ENCODE data around the gene PRDM15. TPM values are rescaled to one million over a fixed set of nuclear protein-coding genes. Genes with fewer than 3 reads are reported as not detected.

The PRDM15 gene
- total RNA-seq, 1 donor from 2014 or later: 16.2 TPM

DNA sequence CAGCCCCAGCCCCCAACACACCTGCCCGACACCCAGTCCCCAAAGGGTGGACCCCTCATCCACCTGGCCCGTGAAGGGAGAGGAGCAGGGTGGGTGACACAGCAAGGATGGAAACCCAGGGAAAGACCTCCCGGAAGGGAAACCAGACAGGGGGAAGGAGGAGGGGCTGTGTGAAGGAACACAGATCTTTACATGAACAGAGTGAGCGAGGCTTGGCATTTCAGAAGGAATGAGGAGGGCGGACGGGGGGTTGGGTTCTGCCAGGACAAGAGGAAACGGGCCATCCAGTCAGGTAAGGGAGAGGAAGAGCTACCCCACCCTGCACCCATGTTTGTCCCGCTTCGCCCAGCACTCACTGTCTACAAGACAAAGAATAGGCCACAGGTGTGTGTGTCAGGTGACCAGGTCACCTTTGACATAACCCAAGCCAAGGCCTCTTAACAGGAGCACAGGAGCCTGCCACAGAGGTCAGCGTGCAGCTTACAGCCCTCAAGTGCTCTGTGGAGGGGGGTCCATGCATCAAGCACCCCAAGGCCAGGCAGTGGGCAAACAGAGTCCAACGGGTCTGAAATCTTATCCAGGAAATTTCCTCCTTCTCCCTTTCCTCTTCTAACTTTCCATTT is 18.0 kb upstream of the PRDM15 start:
- H3K36me3 Mint-ChIP-seq (ENCODE audit: insufficient read depth): peaks cover 18% of the 10 kb centered on the region
- no peaks in the 10 kb centered on the region for H3K9me3 Mint-ChIP-seq (ENCODE audit: low read depth)
- no peaks in the 10 kb centered on the region for H3K27me3 Mint-ChIP-seq
- H3K4me3 Mint-ChIP-seq (ENCODE audit: low read depth): no peak overlapping the region
- peak overlapping the region; percentile 71 for H3K27ac Mint-ChIP-seq
- no peak for DNase-seq (ENCODE audit: low spot score, unreplicated experiment)
- H3K4me1 Mint-ChIP-seq (ENCODE audit: low read depth): peaks cover 14% of the 10 kb centered on the region
- TF ChIP-seq CTCF (IDR thresholded peaks at IDR 0.05; ENCODE audit: unreplicated experiment): no peak

DNA sequence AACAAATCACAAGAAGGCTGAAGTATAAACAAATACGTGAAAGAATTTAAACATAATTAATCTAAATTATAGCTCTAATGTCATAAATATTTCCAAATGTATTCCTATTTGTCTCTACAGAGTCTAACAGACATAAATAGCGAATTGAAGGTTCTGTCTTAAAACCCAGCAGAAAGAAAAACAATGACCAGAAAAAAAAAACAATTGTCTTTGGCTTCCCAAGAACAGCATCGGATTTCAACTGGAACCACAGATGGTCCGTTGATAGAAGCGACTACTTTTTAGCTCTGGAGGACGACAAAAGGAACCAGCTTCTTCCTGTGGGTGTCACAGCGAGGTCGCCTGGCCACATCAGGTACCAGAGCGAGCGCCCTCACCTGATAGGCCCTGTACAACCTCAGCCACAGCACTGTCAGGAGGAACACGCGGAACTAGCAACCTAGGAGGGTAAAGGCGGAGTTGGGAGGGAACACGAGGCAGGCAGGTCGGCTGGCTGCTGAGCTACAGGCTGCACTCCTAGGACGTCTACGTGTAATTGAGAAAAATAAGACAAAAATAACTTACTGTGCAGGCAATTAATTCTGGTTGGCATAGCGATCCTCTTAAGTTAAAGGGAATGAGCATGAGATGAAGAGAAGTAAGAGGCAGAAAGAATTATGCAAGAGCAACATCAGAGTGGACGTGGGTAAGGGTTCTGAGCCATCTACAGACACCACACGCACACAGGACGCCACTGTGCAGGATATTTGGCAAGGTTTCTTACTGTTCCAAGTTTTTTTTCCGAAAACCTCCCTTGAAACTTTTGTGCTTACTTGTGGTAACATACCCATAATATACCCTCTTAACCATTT is 16.7 kb upstream of the PRDM15 start:
- Mint-ChIP-seq H3K27ac (no peak overlapping the region), H3K27me3 (no peaks in the 10 kb centered on the region), H3K4me3 (ENCODE audit: low read depth) (no peak overlapping the region), H3K36me3 (ENCODE audit: insufficient read depth) (peaks cover 10% of the 10 kb centered on the region), H3K4me1 (ENCODE audit: low read depth) (peaks cover 14% of the 10 kb centered on the region), H3K9me3 (ENCODE audit: low read depth) (no peaks in the 10 kb centered on the region)
- no peak for TF ChIP-seq CTCF (IDR thresholded peaks at IDR 0.05; ENCODE audit: unreplicated experiment)
- DNase-seq (ENCODE audit: low spot score, unreplicated experiment): no peak

DNA sequence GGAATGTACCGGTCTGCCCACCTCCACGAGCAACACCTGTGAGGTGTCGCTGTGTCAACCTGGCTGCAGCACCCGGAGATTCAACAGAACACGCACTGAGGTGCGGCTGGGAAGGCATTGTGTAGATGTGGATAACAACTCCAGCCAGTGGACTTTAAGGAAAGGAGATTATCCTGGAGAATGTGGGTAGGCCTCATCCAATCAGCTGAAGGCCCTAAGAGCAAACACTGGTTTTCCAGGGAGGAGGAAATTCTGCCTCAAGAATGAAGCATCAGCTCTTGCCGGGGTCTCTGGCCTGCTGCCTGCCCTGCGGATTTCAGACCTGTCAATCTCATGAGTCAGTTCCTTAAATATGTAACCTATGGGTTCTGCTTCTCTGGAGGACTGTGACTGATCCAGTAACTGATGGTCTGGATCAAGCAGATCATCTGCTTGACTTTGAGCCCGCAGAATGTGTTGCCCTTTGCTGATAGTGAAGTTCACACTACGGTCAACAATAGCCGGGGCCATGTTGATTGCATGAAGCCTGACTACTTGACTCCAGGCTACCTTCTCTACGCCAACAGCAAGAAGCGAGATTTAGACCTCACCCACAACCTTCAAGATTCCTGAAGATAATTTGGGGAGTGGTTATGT is 15.9 kb upstream of the PRDM15 start:
- Mint-ChIP-seq H3K4me1 (ENCODE audit: low read depth) (peaks cover 14% of the 10 kb centered on the region), H3K36me3 (ENCODE audit: insufficient read depth) (peaks cover 9% of the 10 kb centered on the region), H3K9me3 (ENCODE audit: low read depth) (no peaks in the 10 kb centered on the region), H3K27ac (no peak overlapping the region), H3K27me3 (no peaks in the 10 kb centered on the region), H3K4me3 (ENCODE audit: low read depth) (no peak overlapping the region)
- no peak for DNase-seq (ENCODE audit: low spot score, unreplicated experiment)
- TF ChIP-seq CTCF (IDR thresholded peaks at IDR 0.05; ENCODE audit: unreplicated experiment): no peak

GRCh38 chr21:41894511-41894910 is 15.4 kb upstream of the PRDM15 start:
- Mint-ChIP-seq H3K27ac (no peak overlapping the region), H3K27me3 (no peaks in the 10 kb centered on the region), H3K4me1 (ENCODE audit: low read depth) (peaks cover 14% of the 10 kb centered on the region), H3K36me3 (ENCODE audit: insufficient read depth) (peaks cover 9% of the 10 kb centered on the region), H3K9me3 (ENCODE audit: low read depth) (no peaks in the 10 kb centered on the region), H3K4me3 (ENCODE audit: low read depth) (no peak overlapping the region)
- no peak for DNase-seq (ENCODE audit: low spot score, unreplicated experiment)
- TF ChIP-seq CTCF (IDR thresholded peaks at IDR 0.05; ENCODE audit: unreplicated experiment): no peak

DNA sequence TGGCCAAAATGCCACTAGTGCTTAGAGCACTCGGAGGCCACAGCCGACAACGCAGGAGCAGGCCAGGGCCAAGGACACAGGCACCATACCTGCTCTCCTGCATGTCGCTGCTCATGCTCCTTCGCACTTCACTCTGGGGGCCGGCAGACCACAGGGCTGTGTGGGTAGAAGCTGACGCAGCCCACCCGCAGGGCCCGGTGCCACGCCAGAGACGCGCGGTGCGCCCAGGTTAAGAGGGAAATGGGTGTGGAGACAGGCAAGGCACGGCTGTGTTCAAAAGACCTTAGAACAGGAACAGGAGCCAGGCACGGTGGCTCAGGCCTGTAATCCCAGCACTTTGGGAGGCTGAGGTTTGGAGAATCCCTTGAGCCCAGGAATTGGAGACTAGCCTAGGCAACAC is 13.6 kb upstream of the PRDM15 start:
- Mint-ChIP-seq H3K27me3 (no peaks in the 10 kb centered on the region), H3K4me3 (ENCODE audit: low read depth) (no peak overlapping the region), H3K9me3 (ENCODE audit: low read depth) (no peaks in the 10 kb centered on the region), H3K4me1 (ENCODE audit: low read depth) (peaks cover 14% of the 10 kb centered on the region), H3K27ac (no peak overlapping the region), H3K36me3 (ENCODE audit: insufficient read depth) (peaks cover 11% of the 10 kb centered on the region)
- no peak for TF ChIP-seq CTCF (IDR thresholded peaks at IDR 0.05; ENCODE audit: unreplicated experiment)
- DNase-seq (ENCODE audit: low spot score, unreplicated experiment): no peak

Data from progenitor cell of endocrine pancreas (in vitro differentiated cells).